ENCODE data around the gene NT5M. TPM values are rescaled to one million over a fixed set of nuclear protein-coding genes. Genes with fewer than 3 reads are reported as not detected.

Gene NT5M
- total RNA-seq, 3 donors from 2014 or later: 1.7 to 4.5 (median 2.2) TPM

DNA sequence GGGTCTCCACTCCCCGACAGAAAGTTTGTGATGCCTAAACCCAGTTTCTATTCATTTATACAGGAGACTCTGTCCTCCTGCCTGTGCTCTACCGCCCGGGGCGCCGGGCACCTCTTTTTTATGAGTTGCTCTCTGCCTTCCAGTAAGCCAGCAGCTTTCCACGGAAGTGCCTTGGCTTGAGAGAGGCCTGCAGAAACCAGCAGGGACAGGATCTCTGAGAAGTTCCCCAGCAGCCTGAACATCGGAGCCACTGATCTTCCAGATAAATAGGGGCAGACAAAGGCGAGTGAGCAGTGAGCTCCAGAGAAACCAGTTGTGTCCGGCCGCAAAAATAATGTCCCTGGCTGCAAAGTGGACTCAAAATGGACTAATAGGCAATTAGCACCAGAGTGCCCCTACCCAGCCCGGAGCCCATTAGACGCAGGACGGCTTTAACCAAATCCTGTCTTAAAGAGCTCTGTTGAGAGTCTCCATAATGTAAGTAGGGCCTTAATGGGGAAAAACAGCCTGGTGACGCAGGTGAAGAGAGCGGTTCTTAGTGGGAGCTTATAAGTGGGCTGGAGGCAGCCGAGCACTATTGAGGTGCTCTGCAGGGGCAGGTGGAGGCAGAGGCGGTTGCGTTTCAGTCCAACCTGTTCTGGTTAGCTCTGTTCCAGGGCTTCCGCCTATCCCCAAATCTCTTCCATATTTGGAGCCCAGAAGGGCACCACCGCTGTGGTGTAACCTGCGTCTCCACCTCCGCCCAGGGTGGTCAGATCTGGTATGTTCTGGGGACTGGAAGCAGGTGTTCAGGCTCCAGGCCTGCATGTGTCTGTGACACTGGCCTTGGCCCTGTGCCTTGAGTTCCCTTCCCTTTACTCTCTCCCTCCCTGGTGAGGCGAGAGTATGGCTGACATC, 74.1 kb downstream of the NT5M start:
- no peaks in the 10 kb centered on the region for H3K36me3 ChIP-seq (ENCODE audit: low read depth)
- intact Hi-C loops (cut with DNase I, micrococcal nuclease): no loop called here
- H3K4me1 ChIP-seq (ENCODE audit: low read depth): no peaks in the 10 kb centered on the region
- H3K4me3 ChIP-seq: no peak overlapping the region
- DNase-seq (no peak), ATAC-seq (no peak)
- H3K9me3 ChIP-seq: no peaks in the 10 kb centered on the region
- TF ChIP-seq, protein P1, sequence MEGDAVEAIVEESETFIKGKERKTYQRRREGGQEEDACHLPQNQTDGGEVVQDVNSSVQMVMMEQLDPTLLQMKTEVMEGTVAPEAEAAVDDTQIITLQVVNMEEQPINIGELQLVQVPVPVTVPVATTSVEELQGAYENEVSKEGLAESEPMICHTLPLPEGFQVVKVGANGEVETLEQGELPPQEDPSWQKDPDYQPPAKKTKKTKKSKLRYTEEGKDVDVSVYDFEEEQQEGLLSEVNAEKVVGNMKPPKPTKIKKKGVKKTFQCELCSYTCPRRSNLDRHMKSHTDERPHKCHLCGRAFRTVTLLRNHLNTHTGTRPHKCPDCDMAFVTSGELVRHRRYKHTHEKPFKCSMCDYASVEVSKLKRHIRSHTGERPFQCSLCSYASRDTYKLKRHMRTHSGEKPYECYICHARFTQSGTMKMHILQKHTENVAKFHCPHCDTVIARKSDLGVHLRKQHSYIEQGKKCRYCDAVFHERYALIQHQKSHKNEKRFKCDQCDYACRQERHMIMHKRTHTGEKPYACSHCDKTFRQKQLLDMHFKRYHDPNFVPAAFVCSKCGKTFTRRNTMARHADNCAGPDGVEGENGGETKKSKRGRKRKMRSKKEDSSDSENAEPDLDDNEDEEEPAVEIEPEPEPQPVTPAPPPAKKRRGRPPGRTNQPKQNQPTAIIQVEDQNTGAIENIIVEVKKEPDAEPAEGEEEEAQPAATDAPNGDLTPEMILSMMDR (IDR thresholded peaks at IDR 0.05): no peak

DNA sequence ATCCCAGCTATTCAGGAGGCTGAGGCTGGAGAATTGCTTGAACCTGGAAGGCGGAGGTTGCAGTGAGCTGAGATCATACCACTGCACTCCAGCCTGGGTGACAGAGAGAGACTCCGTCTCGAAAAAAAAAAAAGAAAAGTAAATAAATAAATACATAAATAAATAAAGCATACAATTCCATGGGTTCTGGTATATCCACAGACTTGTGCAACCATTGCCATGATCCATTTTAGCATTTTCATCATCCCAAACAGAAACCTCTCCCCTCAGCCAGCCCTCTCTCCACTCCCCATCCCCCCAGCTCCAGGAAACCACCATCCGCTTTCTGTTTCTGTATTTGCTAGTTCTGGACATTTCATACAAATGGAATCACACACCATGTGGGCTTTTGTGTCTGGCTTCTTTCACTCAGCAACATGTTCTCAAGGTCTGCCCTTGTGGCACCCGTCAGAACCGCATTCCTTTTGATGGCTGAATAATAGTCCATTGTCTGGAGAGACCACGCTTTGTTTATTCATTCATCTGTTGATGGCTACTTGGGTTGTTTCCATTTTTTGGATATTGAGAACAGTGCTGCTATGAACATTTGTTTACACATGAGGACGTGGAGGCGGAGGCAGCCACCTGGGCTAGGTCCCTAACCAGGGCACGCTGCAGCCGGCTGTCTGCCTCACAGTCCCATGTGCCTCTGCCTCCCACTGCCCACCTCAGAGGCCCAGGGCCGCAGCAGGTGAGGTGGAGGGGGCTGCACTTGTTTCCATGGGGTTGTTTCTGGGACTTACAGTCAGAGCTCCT, 76.2 kb downstream of the NT5M start:
- Histone ChIP-seq H3K36me3 (ENCODE audit: low read depth) (no peaks in the 10 kb centered on the region), H3K4me1 (ENCODE audit: low read depth) (no peaks in the 10 kb centered on the region), H3K9me3 (no peaks in the 10 kb centered on the region), H3K4me3 (no peak overlapping the region)
- ATAC-seq: no peak
- no peak for DNase-seq
- intact Hi-C loops (cut with DNase I, micrococcal nuclease): no loop called here
- TF ChIP-seq, protein P1 (IDR thresholded peaks at IDR 0.05): no peak

DNA sequence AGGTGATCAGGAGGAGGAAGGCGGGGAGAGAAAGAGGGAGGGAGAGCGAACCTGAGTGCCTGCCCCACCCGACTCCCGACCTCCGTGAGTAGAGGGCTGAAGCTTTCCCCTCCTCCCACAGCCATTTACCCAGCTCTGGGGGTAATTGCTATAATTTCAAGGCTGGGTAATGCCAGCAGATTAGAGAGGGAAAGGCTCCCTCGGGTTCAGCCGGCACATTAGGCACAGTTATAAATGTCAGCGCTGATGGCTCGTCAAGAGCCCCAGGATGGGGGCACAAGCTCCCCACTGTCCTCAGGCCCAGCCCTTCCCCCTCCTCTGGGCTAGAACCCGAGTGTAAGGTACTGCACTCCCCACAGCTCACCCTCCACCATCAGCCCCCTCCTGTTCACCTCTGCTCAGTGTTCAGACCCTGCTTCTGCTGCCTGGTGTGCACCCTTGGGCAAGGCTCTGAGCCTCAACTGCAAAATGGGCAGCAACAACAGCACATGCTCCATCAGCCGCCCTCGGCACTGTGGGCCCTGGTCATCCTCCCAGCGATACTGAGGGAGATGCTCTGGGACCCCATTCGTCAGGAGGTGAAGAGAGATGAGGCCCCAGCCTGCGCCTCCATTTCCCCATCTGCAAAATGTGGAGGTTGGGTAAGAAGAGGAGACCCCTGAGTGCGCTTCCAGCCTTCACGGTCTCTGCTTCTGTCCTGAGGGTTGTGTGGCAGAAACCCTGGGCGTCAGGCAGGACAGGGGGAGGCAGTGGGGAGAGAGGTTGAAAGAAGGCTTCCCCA, 77.2 kb downstream of the NT5M start:
- H3K9me3 ChIP-seq: no peaks in the 10 kb centered on the region
- intact Hi-C loops (cut with DNase I, micrococcal nuclease): no loop called here
- no peak for ATAC-seq
- H3K4me3 ChIP-seq: no peak overlapping the region
- TF ChIP-seq, protein P1 (IDR thresholded peaks at IDR 0.05): no peak
- H3K36me3 ChIP-seq (ENCODE audit: low read depth): no peaks in the 10 kb centered on the region
- H3K4me1 ChIP-seq (ENCODE audit: low read depth): no peaks in the 10 kb centered on the region
- DNase-seq: no peak

DNA sequence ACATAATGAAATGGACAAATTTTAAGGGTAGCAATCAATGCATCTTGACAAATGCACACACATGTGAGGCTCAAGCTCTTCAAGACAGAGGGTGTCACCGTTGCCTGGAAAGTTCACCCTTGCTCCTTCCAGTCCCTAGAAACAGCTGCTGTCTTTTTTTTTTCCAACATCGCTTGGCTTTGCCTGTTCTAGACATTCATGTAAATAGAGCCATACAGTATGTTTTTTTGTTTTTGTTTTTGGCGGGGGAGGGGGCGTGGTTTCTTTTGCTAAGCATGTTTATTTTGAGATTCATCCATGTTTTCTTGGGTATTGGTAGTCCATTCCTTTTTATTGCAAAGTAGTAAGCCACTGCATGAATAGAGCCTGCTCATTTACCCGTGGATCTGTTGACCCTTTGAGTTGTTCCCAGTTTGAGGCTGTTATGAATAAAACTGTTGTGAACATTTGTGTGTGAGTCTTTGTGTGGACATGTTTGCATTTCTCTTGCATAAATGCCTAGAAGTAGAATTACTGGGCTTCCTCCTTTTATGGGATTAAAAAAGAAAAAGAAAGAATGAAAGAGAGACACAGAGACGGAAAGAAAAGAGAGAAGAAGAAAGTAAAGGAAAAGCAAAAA, 78.4 kb downstream of the NT5M start:
- Histone ChIP-seq H3K4me3 (no peak overlapping the region), H3K9me3 (no peaks in the 10 kb centered on the region), H3K4me1 (ENCODE audit: low read depth) (no peaks in the 10 kb centered on the region), H3K36me3 (ENCODE audit: low read depth) (no peaks in the 10 kb centered on the region)
- ATAC-seq: no peak
- intact Hi-C loops (cut with DNase I, micrococcal nuclease): no loop called here
- TF ChIP-seq, protein P1 (IDR thresholded peaks at IDR 0.05): no peak
- DNase-seq: no peak

GRCh38 chr17:17382065-17382459, 78.9 kb downstream of the NT5M start:
- peaks cover 3% of the 10 kb centered on the region for H3K4me1 ChIP-seq (ENCODE audit: low read depth)
- ATAC-seq (no peak), DNase-seq (no peak)
- intact Hi-C loops (cut with DNase I, micrococcal nuclease): no loop called here
- H3K4me3 ChIP-seq: no peak overlapping the region
- H3K36me3 ChIP-seq (ENCODE audit: low read depth): no peaks in the 10 kb centered on the region
- TF ChIP-seq, protein P1 (IDR thresholded peaks at IDR 0.05): no peak
- no peaks in the 10 kb centered on the region for H3K9me3 ChIP-seq

Data from mucosa of descending colon (tissue), 3 donors.